ENCODE measurements around the gene DNAH3.
"Not testable (repeated sequence)": the region's sequence is repeated elsewhere in the genome, so short reads cannot be mapped to it uniquely, and the experiment has no call there.

The DNAH3 gene

DNA sequence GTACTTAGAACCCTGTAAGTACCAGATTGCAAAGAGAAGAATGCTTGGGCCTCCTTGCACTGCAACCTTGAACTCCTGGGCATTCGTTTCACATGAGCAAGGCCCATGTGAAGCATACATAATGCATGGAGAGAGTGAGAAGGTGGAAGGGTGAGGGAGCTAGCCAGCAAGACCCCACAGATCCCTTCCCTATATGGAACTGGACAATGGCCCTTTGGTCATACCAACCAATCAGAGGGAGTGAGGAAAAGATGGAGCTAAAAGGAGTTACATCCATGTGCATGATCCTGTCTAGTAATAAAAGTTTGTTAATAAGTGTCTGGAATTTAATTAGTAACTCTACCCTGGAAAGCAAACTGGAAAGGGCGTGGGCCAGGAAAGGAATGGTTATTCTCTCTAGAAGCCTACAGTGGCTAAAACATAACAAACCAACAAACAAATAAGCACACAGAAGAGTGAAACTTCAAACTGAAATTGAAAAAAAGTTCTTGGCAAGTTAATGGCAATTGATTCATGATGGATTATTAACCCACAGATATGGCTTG lies 29.6 kb downstream of the DNAH3 start:
- no peak for DNase-seq

DNA sequence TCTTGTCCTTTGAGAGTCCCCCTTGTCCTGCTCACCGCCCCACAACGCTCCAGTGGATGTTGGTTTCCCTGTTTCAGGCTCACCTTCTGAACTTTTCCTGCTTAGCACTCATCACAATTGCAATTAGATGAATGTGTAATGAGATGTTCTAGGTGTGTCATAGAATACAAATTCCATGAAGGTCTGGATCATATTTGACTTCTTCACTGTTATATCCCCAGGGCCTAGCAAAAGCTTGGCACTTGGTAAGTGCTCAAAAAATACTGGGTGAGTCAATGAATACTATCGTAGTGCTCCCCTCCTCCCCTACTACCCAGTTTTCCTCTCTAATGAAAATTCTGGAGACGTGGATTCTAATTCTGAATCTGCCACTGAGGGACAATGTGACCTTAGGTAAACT lies 33.1 kb downstream of the DNAH3 start:
- DNase-seq = no peak

DNA sequence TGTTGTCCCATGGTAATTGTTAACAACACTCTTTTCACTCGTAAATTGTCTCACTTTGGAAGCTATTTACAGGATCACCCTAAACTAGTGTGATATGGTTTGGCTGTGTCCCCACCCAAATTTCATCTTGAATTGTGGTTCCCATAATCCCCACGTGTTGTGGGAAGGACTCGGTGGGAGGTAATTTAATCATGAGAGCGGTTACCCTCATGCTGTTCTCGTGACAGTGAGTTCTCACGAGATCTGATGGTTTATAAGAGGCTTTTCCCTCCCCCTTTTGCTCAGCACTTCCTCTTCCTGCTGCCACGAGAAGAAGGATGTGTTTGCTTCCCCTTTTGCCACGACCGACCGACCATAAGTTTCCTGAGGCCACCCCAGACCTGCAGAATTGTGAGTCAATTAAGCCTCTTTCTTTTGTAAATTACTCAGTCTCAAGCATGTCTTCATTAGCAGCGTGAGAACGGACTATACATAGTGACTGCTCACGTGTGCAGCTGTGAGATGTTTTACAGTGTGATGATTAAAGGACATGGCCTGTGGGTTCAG lies 34.4 kb downstream of the DNAH3 start:
- DNase-seq = no peak

DNA sequence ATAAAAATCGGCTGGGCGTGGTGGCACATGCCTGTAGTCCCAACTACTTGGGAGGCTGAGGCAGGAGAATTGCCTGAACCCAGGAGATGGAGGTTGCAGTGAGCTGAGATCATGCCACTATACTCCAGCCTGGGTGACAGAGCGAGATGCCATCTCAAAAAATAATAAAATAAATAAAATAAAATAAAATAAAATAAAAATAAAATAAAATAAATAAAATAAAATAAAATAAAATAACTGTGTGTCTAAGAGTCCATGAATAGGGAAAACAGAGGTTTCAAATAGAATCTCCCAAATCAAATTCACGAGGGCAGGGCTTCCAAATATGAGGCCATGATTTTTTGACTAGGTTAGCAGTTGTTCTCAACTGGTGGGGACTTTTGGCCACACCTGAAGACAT lies 35.1 kb downstream of the DNAH3 start:
- not testable (repeated sequence) for DNase-seq

DNA sequence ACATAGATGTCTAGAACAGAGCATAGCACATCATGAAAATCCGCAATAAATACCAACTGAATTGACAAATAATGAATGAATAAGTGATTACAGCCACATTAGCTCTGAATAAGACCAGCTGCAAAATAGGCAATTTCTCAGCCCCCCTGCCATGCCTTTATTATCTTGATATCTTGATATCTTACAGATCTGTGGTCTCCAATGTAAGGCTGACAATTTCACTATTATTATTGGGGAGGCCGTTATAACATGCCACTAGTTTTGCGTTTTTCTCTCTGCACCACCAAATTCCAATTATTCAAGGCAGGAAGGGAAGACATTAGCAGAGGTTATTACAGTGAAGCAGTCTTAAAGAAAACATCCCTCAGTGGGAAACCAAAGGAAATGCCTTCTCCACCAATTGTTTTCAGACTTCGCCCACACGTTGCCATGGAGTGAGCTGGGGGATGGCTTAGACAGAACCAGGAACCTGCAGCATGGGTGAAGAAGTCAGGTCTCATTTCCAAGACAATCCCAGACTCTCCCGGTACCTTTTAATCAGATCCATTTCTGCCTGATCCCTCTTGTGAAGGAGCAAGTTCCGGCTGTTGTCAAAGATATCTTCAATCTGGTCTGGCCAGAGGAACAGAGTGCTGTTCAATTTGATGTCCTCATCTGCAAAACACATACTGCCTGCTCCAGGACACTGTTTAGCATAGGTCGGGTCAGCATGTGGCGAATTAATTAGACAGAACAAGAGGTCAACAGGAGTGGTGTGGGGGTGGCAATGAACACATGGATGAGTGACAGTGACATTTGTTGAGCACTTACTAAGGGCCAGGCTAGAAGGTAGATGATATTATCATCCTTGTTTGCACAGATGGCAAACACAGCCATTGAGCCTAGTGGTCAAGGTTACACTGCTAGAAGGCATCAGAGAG lies 46.4 kb downstream of the DNAH3 start:
- no peak for DNase-seq

DNA sequence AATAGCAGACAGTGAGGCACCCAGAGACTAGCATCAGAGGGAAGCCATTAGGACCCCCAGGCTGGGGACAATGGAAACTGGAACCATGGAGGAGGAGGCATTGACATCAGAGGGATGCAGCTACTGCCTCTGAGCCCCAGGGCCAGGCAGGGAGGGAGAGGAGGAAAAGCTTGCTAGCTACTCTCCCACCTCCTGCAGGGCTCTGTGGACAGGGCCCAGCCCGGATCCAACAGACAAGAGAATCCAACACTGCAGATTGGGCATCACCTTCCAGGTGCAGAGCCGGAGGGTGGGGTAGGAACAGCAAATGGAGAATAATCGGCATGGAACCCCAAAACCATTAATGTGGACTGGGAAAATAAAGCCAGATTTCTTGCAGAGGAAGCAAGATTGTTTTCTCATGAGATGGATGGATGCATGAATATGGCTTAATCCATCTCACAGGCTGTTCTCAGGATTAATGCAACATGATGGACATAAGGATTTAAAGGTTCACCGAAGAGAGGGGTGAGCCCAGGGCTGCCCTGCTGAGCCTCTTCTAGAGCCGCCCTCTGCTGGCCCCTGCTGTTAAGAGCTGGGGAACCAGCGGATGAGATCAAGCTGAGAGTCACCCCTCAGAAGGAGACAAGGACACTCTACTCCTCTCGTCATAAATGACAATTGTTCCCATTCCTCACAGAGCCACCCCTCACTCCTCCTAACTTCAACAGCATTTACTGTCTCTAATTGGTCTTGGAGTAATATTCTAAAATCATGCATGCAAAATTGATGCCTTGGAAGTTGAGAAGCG lies 48.8 kb downstream of the DNAH3 start:
- no peak for DNase-seq

DNA sequence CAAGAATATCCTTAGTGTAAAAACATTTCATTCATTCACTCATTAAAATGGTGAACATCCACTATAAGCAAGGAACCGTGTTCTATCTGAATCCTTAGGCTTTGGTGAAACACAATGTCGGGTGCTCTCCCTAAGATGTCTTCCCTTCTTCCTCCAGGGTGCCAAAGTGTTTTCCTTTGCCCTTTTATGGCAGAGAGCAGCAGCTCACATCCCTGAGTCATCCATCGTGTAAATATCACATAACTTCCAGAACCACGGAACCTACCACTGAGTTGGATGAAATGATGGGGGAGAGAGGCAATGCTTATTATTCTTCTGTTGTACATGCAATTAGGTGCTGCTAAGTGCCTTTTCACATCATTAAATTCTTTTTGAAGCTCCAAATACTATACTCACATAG lies 50.2 kb downstream of the DNAH3 start:
- DNase-seq = no peak

DNA sequence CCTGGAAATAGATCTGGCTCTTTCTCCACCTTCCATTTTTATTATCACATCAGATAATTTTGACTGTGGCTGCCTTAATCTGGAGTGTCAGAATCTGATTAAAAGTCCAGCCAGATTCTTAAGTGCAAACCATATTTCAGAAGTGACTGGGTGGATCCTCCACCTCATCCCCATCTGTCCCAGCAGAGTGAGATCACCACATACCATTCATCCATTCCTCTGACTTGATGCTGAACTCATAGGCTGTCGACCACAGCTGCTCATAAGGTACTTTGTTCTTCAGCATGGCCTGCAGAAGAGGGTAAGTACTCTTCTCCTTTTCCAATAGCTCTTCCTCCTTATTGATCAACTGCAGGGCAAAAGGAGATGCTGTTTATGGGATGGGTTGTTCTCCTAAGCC lies 53.5 kb downstream of the DNAH3 start:
- no peak for DNase-seq

DNA sequence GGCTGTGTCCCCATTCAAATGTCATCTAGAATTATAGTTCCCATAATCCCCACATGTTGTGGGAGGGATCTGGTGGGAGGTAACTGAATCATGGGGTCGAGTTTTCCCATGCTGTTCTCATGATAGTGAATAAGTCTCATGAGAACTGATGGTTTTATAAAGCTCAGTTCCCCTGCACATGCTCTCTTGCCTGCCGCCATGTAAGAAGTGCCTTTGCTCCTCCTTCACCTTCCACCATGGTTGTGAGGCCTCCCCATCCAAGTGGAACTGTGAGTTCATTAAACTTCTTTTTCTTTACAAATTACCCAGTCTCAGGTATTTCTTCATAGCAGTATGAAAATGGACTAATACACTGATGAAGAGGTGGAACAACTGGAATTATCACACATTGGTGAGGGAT lies 55.9 kb downstream of the DNAH3 start:
- not testable (repeated sequence) for DNase-seq

DNA sequence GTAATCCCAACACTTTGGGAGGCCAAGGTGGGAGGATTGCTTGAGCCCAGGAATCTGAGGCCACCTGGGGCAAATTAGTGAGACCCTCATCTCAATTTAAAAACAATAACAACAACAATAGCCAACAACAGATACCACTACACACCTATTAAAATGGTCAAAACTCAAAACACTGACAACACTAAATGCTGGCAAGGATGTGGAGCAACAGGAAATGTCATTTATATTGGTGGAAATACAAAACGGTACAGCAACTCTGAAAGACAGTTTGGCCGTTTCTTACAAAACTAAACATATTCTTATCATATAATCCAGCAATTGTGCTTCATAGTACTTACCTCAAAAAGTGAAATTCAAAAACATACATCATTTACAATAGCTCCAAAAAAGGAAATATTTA lies 57.7 kb downstream of the DNAH3 start:
- DNase-seq = no peak

DNA sequence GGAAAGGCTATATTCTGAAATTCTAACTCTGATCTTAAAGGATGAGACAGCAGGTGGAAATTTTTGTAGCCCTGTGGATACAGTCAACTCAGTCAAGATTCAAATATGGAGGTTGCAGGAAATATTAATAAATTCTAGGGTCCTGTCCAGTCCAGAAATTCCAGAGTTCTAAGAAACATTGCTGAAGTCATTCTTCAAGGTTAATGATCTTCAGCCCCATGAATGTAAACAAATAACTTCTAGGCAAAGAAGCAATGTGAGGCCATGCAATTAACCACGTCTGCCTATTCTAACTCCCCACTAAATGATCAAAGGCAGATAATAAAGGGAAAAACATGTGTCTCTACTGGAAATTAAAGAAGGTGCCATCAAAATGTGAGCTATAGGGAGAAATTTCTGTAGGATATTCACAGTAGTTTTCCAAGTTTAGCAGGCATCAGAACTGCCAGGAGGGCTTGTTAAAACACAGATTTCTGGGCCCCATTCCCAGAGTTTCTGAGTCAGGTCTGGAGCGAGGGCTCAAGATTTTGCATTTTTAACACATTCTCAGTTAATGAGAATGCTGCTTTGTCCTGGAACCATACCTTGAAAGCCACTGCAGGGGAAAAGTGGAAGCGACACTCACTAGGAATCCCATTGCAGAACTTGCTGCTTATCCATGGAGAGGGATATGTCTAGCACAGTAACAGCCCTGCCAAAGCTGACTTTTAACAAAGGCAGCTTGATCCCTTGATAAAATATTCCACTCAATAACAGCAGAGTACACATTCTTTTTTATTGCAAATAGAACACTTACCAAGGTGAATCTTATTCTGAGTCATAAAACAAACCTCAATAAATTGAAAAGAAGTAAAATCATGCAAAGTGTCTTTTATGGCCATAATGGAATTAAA lies 61.8 kb downstream of the DNAH3 start:
- DNase-seq = no peak

DNA sequence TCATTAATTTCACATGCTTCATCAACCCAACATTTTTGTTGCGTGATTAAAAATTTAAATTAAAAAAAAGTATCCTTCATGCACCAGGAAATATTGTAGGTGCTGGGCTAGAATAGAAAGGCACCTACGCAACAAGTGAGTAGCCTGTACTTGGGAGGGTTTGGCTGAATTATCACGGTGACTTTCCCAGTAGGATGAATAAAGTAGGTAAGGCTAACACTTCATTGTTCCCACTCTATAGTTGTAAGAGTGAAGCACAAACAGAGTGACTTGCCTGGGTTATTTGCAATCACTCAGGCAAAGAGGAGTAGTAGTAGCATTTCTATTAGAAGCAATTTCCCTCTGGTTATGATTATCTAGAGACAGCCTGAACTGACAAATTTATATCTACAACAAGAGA lies 62.5 kb downstream of the DNAH3 start:
- no peak for DNase-seq

DNA sequence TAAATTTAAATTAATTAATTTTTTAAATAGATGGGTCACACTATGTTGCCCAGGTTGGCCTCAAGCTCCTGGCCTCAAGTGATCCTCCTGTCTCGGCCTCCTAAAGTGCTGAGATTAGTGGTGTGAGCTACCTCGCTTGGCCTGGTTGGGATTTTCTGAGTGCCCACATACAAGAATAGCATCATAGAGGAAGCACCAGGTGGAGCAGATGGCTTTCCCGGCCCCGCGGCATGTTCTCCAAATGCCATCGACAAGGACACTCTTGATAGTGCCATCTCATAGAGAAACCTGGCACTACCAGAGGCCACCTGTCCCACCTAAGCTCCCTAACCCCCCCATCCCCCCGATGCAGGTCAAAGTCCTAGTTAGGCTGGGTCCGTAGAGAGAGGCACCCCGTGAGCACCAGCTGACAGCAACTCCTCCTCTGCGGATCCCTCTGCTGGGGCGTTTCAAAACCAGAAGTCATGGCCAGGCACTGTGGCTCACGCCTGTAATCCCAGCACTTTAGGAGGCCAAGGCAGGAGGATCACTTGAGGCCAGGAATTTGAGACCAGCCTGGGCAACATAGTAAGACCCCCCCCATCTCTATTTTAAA lies 65.9 kb downstream of the DNAH3 start:
- no peak for DNase-seq

DNA sequence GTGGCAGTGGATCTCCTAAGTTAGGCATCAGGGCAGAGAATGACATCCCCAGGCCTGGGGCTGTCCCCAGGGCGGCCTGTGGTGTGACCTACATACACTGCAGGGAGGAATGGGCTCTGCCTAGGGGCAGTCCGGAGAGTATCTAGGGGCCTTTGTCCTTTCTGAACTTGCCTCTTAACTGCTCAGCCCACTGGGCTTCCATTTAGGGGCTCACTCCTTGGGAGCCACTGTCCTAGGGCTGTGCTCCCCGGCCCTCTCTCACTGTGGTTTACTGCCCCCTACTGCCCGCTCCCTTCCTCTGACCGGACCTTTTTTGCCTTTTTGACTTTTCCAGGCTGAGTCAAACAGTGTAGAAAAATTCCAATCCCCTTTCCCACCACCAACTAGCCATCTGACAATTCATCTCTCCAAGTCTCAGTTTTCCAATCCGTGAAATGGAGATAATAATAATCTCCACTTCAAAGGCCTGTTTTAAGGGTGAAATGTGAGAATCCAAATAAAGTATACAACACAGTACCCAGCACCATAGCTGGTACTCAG lies 66.8 kb downstream of the DNAH3 start:
- DNase-seq = peak; percentile 27

DNA sequence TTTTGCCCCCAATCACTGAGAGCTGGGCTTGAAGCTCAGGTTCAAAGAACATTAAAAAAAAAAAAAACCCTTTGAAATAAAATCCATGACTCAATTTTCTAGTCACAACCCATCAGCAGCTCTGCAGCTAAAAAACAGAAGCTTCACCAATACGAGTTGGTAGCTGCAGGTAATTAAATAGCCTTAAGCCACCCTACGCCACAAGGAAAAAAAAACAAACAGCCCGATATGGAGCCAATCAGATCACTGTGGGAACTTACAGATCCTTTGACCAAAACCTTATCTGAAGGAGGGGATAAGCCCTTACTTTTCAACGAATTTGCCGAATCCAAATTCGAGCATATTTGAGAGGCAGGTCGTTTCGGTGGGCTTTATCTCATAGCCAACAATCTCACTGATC lies 69.3 kb downstream of the DNAH3 start:
- no peak for DNase-seq

DNA sequence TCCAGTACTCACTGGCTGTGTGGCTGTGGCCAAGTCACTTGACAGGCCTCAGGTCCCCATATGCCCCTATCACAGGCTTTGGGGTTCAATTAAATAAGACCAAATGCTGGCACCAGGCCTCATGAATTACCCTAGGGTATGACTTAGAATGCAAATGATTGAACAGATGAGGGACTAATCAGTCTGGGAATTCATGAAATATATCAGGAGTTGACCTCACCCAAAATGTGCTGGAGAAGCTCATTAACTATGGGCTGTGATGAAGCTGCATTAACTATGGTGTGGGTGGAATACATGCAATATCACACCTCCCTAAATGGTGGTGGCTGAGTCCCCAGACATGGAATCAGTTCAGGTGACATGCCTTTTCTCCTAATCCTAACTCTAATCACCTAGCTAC lies 72.1 kb downstream of the DNAH3 start:
- no peak for DNase-seq

DNA sequence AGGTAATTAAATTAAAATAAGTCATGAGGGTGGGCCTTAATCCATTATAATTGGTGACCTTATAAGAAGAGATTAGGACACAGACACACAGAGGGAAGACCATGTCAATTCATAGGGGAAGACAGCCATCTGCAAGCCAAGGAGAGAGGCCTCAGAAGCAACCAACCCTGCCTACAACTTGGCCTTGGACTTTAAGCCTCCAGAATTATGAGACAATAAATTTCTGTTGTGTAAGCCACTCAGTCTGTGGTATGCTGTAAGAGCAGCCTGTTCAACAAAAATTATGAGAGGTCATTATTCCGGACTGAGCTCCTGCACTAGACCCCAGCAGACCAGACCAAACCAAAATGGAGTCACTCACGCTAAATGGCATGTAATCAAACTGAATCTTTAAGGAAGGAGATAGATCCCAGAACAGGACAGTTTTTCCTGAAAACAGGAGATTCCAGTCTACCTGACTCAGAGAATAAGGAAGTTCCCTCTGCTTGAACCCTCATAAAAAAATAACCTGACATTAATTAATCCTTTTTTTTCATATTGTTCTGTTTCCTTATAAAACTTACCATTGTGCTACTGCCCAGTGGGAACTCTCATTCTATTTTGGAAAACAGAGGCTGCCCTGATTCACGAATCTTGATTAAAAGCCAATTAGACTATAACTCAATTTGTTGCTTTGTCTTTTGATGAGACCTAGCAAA lies 74.3 kb downstream of the DNAH3 start:
- DNase-seq = no peak

DNA sequence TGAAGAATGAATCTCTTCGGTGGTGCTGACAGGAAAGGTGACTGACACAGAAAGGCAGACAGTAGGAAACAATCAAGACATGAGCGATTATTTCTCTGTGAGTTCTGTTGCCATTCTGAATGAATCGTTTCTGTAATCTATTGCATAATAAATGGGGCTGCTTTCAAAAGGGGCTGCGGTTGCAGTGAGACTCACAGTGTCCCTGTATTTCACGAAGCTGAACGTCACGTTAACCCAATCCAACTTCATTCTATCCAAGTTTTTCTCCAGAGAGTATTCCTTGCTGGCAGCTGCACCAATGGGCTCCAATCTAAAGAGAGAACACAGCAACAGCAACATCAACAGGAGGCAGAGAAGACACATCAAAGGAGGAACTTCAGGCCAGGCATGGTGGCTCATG lies 75.4 kb downstream of the DNAH3 start:
- no peak for DNase-seq

DNA sequence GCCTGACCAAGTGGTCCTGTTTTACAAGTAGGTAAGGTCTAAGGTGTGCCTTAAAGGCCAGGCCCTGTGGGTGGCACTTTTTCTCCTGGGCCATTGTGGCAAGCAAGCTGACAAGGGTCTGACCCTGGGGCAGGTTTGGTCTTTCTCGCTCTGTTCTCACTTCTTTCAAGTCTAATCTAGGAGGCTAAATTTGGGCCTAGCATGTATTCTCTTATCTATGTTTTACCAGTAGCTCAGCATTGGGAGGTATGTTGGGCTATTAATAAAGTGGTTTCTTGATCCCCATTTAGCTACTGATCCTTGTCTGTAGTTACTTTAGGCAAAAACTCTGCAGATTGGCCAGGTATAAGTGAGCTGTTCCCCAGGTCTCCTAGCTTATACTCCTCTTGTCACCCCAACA lies 77.7 kb downstream of the DNAH3 start:
- DNase-seq = no peak

DNA sequence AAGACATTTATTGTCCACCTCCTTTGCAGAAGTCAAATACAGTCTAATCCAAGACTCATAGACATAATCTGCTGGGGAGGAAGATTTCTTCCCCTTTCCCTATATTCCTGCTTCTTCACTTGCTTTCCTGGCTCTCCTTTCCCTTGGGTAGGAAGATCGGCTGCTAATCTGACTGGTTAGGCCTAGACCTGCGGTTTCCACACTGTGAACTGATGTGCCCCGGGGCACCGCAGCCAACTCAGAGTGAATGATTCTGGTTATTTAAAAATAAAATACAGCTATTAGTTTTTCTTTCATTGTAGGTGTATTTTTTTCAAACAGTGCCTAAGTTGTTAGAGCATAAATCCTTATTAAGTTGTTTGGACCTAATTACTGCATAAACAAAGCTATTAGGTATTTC lies 78.9 kb downstream of the DNAH3 start:
- DNase-seq = no peak

DNA sequence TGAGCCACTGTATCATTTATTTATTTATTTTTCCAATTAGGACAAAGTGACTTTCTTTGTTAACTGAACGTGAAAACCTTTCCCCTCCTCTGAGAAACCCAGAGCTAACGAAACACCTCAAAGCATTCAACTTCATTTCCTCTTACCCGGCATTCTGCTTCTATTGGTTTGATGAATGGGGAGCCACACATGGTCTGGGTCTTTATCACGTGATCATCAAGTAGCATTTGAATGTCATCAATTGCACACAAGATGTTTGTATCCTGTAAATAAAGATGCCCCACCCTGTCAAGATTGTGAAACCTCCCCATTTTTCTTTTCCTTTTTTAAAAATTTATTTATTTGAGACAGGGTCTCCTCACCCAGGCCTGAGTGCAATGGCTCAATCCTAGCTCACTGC lies 80.1 kb downstream of the DNAH3 start:
- no peak for DNase-seq

Data from NCI-H1436 (cell line).